ENCODE measurements around the gene SALL1.

DNA sequence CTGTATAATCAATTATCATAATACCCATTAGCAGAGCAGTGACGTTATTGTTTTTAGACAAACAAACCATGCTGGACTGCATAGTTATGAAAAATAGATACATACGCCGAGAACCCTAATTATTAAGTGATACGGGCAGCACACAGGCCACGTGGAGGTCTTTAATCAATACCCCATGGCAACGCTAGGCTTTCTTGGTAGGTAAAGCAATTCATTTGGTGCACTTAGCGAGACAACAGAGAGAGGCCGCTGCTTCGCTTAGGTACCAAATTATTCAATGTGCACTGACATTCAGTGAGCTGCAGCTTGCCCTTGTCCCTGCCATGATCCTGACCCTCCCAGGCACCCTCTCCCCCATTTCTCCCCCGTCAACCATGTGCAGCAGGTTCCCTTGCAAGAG is 12.9 kb downstream of the SALL1 start:
- TF ChIP-seq, protein P1, sequence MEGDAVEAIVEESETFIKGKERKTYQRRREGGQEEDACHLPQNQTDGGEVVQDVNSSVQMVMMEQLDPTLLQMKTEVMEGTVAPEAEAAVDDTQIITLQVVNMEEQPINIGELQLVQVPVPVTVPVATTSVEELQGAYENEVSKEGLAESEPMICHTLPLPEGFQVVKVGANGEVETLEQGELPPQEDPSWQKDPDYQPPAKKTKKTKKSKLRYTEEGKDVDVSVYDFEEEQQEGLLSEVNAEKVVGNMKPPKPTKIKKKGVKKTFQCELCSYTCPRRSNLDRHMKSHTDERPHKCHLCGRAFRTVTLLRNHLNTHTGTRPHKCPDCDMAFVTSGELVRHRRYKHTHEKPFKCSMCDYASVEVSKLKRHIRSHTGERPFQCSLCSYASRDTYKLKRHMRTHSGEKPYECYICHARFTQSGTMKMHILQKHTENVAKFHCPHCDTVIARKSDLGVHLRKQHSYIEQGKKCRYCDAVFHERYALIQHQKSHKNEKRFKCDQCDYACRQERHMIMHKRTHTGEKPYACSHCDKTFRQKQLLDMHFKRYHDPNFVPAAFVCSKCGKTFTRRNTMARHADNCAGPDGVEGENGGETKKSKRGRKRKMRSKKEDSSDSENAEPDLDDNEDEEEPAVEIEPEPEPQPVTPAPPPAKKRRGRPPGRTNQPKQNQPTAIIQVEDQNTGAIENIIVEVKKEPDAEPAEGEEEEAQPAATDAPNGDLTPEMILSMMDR (conservative IDR thresholded peaks at IDR 0.05; ENCODE audit: low read depth, low read length) = no peak
- no peak for TF ChIP-seq RAD21 (IDR thresholded peaks at IDR 0.05; ENCODE audit: low read length)
- TF ChIP-seq MXI1 (IDR thresholded peaks at IDR 0.05; ENCODE audit: borderline replicate concordance, low read depth, low read length) = no peak
- TF ChIP-seq MAZ (IDR thresholded peaks at IDR 0.05; ENCODE audit: borderline replicate concordance, low read depth, low read length) = no peak
- TF ChIP-seq, protein P2, sequence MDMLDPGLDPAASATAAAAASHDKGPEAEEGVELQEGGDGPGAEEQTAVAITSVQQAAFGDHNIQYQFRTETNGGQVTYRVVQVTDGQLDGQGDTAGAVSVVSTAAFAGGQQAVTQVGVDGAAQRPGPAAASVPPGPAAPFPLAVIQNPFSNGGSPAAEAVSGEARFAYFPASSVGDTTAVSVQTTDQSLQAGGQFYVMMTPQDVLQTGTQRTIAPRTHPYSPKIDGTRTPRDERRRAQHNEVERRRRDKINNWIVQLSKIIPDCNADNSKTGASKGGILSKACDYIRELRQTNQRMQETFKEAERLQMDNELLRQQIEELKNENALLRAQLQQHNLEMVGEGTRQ (IDR thresholded peaks at IDR 0.05; ENCODE audit: low read depth, low read length) = no peak
- TF ChIP-seq POLR2A (IDR thresholded peaks at IDR 0.05; ENCODE audit: low read depth, low read length) = no peak
- no peak for TF ChIP-seq CEBPB (IDR thresholded peaks at IDR 0.05; ENCODE audit: low read depth, low read length)
- TF ChIP-seq BHLHE40 (IDR thresholded peaks at IDR 0.05; ENCODE audit: low read depth, low read length) = no peak
- no peak for TF ChIP-seq RFX5 (IDR thresholded peaks at IDR 0.05; ENCODE audit: low read depth, low read length)
- no peak for TF ChIP-seq NFE2L2 (IDR thresholded peaks at IDR 0.05; ENCODE audit: low read depth, low read length)
